ENCODE measurements around the gene CDH23.
"Not testable (repeated sequence)": the region's sequence is repeated elsewhere in the genome, so short reads cannot be mapped to it uniquely, and the experiment has no call there.

Gene CDH23

DNA sequence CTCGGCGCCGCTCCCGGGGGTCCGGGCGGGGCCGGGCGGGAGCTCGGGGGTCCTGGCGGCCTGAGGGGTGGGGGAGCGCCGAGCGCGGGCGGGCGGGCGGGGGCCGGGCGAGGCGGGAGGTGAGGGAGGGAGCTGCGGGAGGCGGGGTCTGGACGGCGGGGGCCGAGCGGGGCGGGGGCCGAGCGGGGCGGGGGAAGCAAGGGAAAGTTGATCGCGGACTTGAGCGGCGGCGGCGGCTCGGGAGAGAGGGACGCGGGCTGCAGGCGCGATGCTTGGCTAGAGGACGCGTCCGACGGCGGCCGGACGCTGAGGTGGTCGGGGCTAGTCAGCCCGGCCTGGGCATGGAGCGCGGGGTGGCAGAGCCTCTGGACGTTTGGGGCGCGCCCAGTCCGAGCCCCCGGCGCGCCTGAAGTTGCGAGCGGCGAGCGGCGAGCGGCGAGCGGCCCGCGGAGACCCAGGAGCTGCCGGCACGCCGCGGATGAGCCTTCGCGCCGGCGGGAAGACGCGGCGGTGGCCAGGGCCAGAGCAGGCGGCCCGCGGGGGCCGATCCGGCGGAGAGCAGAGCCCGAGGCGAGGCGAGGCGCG is at the start of gene CDH23:
CDH23 (plus strand) TSS at position 210 of the 585 bp plus-strand sequence. CDS start 42,912 bp downstream, outside the sequence.
- DNase-seq (ENCODE audit: low read depth in 2 of 2, low spot score in 1 of 2), result no peak

DNA sequence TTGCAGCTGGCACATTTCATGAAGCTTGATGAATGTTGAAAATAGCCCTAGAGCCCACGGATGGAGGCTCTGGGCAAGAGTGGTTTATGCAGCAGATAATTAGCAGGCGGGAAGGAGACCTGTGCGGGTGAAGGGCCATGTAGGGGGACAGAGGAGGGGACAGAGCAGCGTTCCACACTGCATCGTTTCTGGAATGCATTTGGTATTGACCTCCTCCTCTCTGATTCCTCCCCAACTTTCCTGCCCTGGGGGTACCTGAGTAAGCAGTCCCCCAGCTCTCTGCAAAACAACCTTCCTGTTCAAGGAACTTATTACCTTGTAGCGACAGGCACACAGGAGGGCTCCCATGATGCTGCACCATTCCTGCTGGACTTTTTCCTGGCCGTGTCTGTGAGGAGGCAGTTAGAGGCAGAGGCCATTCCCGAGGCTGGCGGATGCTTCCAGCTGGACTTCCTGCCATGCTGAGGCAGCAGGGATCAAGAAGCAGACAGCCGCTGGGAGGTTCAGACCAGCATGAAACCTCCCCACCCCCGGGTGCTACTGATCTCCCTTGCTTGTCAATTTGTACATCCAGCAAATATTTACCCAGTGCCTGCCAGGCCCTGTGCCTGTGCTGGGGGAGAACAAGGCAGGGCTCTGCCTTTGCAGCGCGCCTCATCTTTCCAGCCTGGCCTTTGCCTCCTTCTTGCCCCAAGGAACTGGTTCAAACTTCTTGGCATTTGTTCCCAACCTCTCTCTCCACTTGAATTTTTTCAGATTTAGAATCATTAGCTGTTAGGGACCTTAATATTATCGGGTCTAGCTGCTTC is 48.9 kb upstream of the CDH23 start:
- DNase-seq (ENCODE audit: low read depth in 2 of 2, low spot score in 1 of 2), result no peak

DNA sequence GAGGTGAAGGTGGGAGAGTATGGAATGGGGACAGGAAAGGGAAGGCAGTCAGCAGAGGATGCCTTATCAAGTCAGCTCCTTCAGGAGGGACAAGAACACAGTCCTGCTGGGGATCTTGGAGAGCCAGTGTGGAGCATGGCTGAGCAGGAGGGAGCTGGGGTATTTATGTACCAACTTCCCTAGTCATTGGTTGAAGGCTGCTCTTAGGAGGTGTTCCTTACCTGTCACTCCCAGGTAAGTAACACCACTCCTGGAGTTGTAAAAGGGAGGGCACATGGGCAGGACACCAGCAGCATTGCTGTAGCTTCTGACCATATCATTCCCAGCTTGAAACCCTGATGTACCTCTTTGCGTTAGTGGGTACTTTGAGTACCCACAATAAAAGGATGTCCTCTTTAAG is 47.9 kb upstream of the CDH23 start:
- DNase-seq (ENCODE audit: low read depth in 2 of 2, low spot score in 1 of 2), result no peak

DNA sequence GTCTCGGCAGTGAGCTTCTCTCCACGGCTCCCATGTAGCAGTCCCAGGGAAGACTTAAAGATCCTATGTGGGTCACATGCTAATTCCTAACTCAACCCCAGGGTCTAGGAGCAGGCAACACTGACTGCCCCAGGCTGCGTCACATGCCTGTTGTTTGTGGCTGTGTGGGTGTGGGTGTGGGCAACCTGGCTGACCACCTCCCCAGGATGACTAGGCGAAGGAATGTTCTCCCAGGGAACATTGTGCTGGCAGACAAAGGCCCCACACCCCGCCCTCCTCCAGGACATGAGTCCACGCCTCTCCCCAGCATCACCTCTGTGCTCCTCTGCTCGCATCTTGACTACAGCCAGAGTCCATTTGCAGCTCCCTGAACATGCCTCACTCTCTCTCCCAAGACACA is 47.3 kb upstream of the CDH23 start:
- DNase-seq (ENCODE audit: low read depth in 2 of 2, low spot score in 1 of 2), result no peak

DNA sequence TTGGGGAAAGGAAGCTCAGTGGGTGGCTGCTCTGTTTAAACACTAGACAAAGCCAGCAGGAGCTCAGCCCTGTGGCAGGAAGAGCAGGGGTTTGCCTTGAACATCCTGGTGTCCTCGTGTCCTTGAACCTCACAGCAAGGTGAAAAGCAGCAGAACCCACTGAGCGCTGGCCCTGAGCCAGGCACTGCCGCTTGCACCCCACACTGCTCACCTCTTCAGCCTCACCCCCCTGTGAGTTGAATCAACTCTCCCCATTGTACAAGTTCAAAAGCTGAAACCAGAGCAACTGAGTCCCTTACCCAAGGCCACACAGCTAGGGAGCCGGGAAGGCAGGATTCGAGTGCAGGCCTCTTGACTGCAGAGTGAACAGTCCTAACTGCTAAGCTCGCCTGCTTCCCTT is 45.6 kb upstream of the CDH23 start:
- DNase-seq (ENCODE audit: low read depth in 2 of 2, low spot score in 1 of 2), result no peak

DNA sequence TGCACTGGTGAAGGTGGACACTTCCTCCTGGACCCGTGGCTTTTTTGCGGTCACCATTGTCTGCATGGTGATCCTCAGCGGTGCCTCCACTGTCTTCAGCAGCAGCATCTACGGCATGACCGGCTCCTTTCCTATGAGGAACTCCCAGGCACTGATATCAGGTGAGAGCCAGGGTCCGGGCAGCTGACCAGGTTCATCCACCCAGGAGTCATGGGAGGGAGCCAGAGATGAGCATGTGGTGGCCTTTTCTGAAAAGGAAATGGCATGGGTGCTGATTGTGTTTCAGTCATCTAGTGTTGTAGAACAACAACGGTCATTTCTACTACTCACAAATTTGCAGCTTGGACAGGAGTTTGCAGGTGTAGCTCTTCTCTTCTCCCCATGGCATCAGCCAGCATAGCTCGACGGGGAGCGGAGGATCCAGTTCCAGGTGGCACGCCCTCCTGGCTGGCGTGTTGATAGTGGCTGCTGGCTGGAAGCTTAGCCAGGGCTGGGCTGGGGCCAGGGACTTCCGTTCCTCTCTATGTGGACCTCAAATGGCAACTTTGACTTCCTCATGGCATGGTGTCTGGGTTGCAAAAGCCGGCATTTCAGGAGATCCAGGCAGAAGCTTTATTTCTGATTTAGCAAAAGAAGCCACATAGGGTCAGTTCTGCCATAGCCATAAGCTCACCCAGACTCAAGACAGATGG is 44.9 kb upstream of the CDH23 start:
- DNase-seq (ENCODE audit: low read depth in 2 of 2, low spot score in 1 of 2), result no peak

DNA sequence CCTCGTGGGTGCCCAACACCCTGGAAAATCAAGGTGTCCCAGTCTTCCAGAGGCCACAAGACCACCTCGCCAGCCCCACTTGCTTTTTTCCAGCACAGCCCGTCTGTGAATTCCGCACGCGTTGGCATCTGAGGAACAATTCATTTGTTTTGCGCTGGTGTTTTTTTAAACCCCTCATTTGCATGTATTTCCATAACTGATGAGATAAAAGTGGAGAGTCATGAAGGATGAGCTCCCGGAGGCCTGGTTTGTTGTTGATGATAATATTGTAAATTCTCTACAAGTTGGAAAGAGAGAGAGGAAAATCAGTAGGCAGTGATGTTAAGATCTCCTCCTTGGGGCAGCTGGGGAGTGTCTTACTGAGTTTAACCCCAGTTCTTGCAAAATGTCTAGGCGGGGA is 43.1 kb upstream of the CDH23 start:
- DNase-seq (ENCODE audit: low read depth in 2 of 2, low spot score in 1 of 2), result no peak

DNA sequence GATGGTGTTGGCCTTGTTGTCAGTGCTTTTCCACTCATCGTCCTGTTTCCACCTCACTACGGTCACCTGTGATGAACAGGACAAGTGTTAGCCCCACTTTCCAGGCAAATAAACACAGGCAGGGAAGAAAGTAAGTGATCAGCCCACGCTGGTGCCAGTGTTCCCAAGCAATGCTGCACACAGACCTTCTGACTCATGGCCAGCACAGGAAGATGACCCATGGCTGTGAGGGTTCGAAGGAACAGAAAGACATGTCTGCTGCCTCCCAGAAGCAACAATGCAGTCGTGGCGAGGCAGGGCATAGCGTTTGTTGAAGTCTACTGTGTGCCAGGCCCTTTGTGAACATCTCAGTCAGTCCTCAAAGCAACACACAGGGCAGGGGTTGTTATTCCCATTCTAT is 41.9 kb upstream of the CDH23 start:
- no peak for DNase-seq (ENCODE audit: low read depth in 2 of 2, low spot score in 1 of 2)

DNA sequence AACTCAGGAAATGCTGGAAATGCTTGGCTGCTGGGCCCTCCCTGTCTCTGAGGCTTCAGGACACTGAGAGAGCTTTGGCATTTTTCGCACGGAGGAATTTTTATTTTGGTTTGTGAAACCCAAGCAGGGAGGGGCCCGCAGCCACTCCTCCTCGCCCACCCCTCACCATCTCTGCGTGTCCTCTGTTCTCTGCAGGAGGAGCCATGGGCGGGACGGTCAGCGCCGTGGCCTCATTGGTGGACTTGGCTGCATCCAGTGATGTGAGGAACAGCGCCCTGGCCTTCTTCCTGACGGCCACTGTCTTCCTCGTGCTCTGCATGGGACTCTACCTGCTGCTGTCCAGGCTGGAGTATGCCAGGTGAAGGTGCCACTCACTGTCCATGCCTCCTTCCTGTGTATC is 40.8 kb upstream of the CDH23 start:
- DNase-seq (ENCODE audit: low read depth in 2 of 2, low spot score in 1 of 2), result no peak

DNA sequence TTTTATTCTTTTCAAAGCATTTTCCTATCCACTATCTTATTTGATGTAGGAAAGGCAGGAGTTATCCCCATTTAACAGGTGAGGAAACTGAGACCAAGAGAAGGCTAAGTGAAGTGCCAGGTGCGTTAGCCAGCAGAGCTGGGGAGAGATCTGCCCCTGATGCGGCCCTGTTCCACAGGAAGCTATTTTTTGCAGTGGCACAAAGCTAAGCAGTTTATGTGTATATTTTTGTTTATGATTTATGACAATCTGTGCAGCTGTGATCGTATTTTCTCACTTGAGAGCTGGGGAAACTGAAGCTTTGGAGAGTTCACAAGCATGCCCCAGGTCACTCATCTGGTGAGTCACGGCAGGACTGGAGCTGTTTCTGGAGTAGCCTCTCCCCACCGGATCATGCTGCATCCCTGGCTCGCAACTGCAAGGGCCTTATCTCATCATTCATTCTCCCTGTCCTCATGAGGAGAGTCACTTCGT is 38.9 kb upstream of the CDH23 start:
- DNase-seq (ENCODE audit: low read depth in 2 of 2, low spot score in 1 of 2), result no peak

DNA sequence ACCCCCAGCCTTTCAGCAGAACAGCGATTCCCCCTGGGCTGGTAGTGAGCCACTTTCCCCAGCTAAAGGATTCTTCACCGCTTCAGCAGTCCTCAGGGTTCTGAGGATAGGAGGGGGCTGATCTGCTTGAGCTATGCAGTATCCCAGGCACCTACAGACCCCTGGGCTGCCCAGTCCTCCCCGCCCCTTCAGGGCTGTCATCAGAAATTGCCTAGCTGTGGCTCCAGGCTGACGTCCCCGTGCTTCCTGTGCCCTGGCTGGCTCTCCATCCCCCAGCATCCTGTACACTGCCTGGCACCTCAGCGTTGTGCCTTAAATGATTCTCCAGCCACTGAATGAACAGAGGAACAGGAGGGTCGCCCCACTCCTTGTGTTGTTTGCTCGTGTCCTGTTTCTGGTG is 38.4 kb upstream of the CDH23 start:
- no peak for DNase-seq (ENCODE audit: low read depth in 2 of 2, low spot score in 1 of 2)

DNA sequence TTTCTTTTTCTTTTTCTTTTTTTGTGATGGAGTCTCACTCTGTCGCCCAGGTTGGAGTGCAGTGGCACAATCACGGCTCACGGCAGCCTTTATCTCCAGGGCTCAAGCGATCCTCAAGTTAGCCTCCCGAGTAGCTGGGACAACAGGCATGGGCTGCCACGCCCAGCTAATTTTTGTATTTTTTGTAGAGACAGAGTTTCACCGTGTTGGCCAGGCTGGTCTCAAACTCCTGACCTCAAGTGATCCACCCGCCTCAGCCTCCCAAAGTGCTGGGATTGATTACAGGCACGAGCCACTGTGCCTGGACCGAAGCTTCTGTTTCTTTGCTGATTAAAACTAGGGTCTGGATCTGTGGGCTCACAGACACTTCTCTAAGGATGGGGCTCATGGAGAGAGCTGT is 37.8 kb upstream of the CDH23 start:
- not testable (repeated sequence) for DNase-seq (ENCODE audit: low read depth in 2 of 2, low spot score in 1 of 2)

DNA sequence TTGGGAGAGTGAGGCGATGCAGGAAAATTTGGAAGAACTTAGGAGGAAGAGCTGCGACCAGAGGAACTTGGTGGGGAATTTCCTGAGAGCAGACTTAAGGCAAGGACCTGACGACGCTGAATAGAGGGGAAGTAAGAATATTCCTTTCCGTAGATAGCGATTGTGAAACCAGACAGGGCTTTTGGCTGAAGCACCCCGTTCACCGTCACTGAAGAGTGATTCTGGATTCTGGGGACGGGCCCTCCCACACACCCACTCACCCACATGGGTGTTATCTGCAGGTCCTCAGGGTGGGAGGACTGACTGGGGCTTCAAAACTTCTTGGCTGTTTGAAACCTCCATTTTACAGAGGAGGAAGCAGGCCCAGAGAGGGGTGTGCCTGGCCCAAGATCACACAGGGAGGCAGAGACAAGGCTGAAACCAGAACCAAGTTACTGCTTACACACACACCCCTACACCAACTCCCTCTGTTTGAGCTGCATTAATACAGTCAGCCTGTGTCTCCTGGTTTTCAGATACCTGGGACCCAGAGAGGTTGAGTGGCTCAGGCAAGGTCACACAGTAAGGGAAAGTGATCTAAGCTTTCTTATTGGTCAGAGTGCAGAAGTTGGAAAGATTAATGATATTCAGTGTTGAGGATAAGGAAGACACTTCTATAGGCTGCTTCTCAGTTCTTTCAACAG is 37.2 kb upstream of the CDH23 start:
- no peak for DNase-seq (ENCODE audit: low read depth in 2 of 2, low spot score in 1 of 2)

DNA sequence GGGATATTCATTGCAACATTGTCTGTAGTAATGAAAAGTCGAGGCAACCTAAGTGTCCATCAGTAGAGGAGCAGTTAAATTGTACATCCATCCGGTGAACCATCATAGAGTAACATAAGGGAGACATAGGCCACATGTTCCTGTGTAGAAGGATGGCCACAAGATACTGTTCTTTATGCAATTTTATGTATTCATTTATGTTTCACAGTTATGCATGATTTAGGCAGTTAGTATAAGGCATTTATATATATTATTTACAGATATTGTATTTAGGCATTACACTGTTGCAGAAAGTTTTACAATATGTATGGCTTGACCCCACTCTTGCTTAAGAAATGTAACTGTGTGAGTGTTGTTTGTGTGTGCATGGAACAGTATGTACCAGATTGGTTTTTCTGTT is 36.0 kb upstream of the CDH23 start:
- no peak for DNase-seq (ENCODE audit: low read depth in 2 of 2, low spot score in 1 of 2)

DNA sequence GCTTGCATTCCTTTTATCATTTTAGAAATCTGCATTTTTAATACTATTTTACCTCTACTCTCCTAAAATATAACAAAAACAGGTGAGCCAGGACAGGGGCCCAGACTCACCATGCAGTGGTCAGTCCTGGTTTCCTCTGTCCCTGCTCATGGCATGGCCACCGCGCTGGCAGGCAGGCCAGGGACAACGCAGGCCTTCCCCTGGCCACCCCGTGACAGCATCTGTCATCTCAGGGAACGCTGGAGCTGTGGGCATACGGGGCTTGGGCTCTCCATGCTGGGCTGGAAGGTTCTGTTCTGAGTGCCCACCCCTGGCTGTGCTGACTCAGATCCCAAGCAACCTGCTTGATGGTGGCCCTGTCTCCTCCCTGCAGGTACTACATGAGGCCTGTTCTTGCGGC is 35.1 kb upstream of the CDH23 start:
- no peak for DNase-seq (ENCODE audit: low read depth in 2 of 2, low spot score in 1 of 2)

DNA sequence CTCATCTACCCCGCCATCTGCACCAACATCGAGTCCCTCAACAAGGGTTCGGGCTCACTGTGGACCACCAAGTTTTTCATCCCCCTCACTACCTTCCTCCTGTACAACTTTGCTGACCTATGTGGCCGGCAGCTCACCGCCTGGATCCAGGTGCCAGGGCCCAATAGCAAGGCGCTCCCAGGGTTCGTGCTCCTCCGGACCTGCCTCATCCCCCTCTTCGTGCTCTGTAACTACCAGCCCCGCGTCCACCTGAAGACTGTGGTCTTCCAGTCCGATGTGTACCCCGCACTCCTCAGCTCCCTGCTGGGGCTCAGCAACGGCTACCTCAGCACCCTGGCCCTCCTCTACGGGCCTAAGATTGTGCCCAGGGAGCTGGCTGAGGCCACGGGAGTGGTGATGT is 34.6 kb upstream of the CDH23 start:
- no peak for DNase-seq (ENCODE audit: low read depth in 2 of 2, low spot score in 1 of 2)

DNA sequence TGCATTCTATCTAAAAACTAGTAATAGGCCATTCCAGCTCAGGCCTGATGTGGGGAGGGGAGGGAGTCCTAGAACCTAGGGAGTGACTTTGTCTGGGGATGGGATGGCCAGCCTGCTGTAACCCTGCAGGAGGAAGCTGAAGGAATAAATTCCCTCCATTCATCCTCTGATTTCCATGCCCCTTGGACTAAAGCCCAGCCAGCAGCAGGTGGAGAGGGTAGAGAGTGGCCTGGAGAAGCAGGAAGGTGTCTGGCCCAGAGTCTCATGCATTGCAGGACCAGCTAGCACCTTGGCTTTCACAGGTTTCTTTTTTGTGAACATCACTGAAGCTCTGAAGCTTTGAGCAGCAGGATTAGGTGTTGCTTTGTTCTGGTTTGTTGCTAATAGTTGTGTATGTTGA is 32.8 kb upstream of the CDH23 start:
- no peak for DNase-seq (ENCODE audit: low read depth in 2 of 2, low spot score in 1 of 2)

DNA sequence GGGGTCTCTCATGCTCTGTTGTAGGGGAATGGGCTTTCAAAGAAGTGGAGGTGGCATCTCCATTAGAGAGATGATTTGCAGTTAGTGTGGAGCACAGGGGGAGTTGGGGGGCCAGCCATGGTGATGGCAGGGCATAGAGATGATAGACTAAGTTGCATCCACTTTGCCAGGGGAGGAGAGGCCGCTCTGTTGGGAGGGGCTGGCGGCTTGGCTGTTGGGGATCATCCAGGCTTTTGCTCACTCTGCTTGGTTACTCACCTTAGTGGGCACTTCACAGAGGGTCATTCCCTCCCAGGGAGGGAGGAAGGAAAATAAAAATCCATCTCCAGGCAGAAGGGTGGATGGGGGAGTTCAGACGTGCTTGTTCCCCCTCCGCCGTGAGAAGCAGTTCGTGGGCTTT is 31.4 kb upstream of the CDH23 start:
- DNase-seq (ENCODE audit: low read depth in 2 of 2, low spot score in 1 of 2), result no peak

DNA sequence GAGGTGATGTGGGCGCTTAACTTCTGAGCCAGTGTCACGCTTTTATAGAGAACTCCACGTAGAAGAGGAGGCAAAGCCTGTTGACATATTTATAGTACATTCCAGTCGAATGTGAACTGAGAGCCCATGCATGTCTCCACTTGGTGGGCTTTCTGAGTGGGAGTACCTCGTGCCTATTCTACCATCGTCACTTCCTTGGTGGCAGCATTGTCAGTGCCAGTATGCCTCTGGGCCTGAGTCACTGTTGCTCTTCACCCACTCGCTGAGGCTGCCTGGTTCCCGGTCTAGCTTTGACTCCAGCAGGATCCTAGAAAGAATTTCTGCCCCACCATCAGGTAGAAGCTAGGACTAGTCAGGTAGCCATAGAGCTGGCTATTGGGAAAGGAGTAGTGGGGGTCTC is 30.0 kb upstream of the CDH23 start:
- DNase-seq (ENCODE audit: low read depth in 2 of 2, low spot score in 1 of 2), result no peak

DNA sequence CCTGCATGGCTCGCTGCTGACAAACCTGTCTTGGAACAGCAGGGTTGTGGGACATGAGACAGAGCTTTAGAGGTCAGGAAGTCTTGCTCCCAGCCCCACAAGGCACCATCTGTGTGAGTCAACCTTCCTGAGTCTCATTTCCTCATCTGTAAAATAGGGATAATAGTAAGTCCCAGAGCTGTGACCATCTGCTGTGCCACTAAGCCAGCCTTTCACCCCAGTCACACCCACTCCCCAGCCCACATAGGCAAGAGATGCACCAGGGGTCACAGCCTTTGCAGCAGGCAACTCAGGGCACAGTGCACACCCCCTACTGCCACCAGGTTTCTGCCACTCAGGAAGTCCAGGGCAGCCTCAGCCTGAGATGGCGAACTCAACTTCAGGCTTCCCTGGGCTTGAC is 29.4 kb upstream of the CDH23 start:
- no peak for DNase-seq (ENCODE audit: low read depth in 2 of 2, low spot score in 1 of 2)

DNA sequence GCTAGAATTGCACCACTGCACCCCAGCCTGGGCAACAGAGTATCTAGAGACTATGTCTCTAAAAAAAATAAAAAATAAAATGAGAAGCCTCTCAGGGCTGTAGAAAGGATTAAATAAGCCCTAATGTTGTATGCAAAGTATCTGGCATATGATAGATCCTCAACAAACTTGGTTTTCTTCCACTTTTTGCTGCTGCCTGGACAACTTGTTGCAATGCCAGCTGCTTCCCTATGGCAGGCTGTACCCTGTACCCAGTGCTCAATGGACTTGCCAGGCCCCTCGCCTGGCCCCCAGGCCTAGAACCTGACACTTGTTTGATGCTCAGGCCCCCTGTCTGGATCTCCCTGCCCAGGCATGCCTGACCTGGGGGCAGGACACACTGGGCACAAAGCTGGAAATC is 28.5 kb upstream of the CDH23 start:
- DNase-seq (ENCODE audit: low read depth in 2 of 2, low spot score in 1 of 2), result no peak

DNA sequence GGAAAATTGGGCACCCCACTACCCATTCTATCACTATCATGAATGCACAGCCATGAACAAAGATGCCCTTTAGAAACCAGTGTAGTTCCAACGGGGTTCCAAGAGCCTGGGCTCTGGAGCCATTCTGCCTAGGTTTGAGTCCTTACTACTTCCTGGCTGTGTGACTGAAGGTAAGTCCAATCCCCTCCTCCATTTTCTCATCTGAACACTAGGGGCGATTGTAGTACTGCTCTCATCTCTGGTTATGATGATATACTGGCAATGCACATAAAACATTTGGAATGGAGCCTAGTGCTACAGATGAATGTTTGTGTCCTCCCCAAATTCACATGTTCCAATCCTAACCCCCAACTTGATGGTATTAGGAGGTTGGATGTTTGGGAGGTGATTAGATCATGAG is 28.1 kb upstream of the CDH23 start:
- DNase-seq (ENCODE audit: low read depth in 2 of 2, low spot score in 1 of 2), result no peak
